A549 (cell line): ENCODE data around the gene G3BP1.

Source experiments
- CTCF ChIP-seq: fragments of >200 bp; sonication (Bioruptor Twin); formaldehyde crosslinking; IDR thresholded peaks from 3 replicates; pipeline ENCODE4 v1.5.1; 2016
- E2F6 ChIP-seq: IDR thresholded peaks from 2 replicates; pipeline ENCODE4 v1.6.1; 2012; ENCODE audit warnings: low read depth, borderline replicate concordance
- EP300 ChIP-seq, 2 experiments: fragments of >200 bp; sonication (Bioruptor Twin); formaldehyde crosslinking; IDR thresholded peaks; 2 replicates in 1 of 2; 3 replicates in 1 of 2; pipeline ENCODE4 v1.6.1; 2016 to 2017
- MAX ChIP-seq: IDR thresholded peaks from 2 replicates; pipeline ENCODE4 v1.6.1; 2012
- NR3C1 ChIP-seq: fragments of >200 bp; sonication (Bioruptor Twin); formaldehyde crosslinking; IDR thresholded peaks from 3 replicates; pipeline ENCODE4 v1.6.1; 2017
- PBX3 ChIP-seq: IDR thresholded peaks from 2 replicates; pipeline ENCODE4 v1.6.1; 2012

- no peak for TF ChIP-seq NR3C1
- TF ChIP-seq CTCF: no peak
- TF ChIP-seq E2F6: no peak
- TF ChIP-seq EP300 (IDR thresholded peaks at IDR 0.05): no peak
- no peak for TF ChIP-seq PBX3
- TF ChIP-seq MAX: no peak
Observed at GRCh38 chr5:151755383-151755782, 16.4 kb upstream of the G3BP1 start.
